ENCODE results near the gene GLIS1. TPM values are rescaled to one million over a fixed set of nuclear protein-coding genes. Genes with fewer than 3 reads are reported as not detected.

Gene GLIS1
- total and polyA plus RNA-seq, 2 donors (not counting 3 experiments of a cell fraction or from before 2014, with no cell fraction given), result not detected

- no peaks in the 10 kb centered on the region for H3K4me1 ChIP-seq (ENCODE audit: control insufficient read depth, extremely low read depth, insufficient read depth, low read length)
- intact Hi-C loops (cut with micrococcal nuclease) (no loop called here), dilution Hi-C loops (cut with MboI; ENCODE audit: extremely low pct_ligation_motif_present, low sequenced_read_pairs) (no loop called here)
- H3K9ac ChIP-seq (replicated peaks; ENCODE audit: extremely low read depth, insufficient read depth, low read length), result no peak overlapping the region
- H3K4me3 ChIP-seq (replicated peaks in 1 of 3; ENCODE audit: insufficient read depth in 1 of 3, low read depth in 1 of 3, low read length in 3 of 3), result no peak overlapping the region
- no peak overlapping the region for H3K27ac ChIP-seq (ENCODE audit: insufficient read depth, low read depth, low read length)
- no peaks in the 10 kb centered on the region for H3K9me1 ChIP-seq (replicated peaks; ENCODE audit: control insufficient read depth, extremely low read depth, insufficient read depth, low read length)
- ChIA-PET CTCF (no interaction called here), POLR2A (no interaction called here)
- TF ChIP-seq CTCF (IDR thresholded peaks at IDR 0.05; ENCODE audit: extremely low read depth in 1 of 2, insufficient read depth in 1 of 2, low read depth in 1 of 2, low read length in 2 of 2), result no peak
- TF ChIP-seq GATA2 (IDR thresholded peaks at IDR 0.05; ENCODE audit: insufficient read depth, insufficient read length, low read depth, low read length), result no peak
- no peaks in the 10 kb centered on the region for H3K79me2 ChIP-seq (ENCODE audit: control insufficient read depth, insufficient read depth, low read length)
- no peaks in the 10 kb centered on the region for H3K36me3 ChIP-seq (ENCODE audit: control insufficient read depth in 2 of 2, extremely low read depth in 1 of 2, insufficient read depth in 2 of 2, low read length in 2 of 2)
- no peak overlapping the region for H3K4me2 ChIP-seq (ENCODE audit: insufficient read depth, low read length)
- H2AFZ ChIP-seq (ENCODE audit: low read depth, low read length), result no peak overlapping the region
- no peaks in the 10 kb centered on the region for H3K9me3 ChIP-seq (replicated peaks; ENCODE audit: control insufficient read depth, insufficient read depth, low read length)
- BruUV-seq (replicated peaks), result no TSS peak
- H4K20me1 ChIP-seq (replicated peaks; ENCODE audit: control insufficient read depth, extremely low read depth, insufficient read depth, low read length), result no peaks in the 10 kb centered on the region
- no peaks in the 10 kb centered on the region for H3K27me3 ChIP-seq (ENCODE audit: control insufficient read depth in 2 of 2, insufficient read depth in 2 of 2, low read length in 2 of 2)
- FAIRE-seq, result no peak
- DNase-seq (ENCODE audit: low read depth, low spot score), result no peak
These were observed 38.3 kb upstream of the GLIS1 start for GRCh38 chr1:53777272-53777671.

- Histone ChIP-seq H4K20me1 (replicated peaks; ENCODE audit: control insufficient read depth, extremely low read depth, insufficient read depth, low read length) (no peaks in the 10 kb centered on the region), H3K27ac (ENCODE audit: insufficient read depth, low read depth, low read length) (no peak overlapping the region), H3K9me3 (replicated peaks; ENCODE audit: control insufficient read depth, insufficient read depth, low read length) (no peaks in the 10 kb centered on the region), H3K4me2 (ENCODE audit: insufficient read depth, low read length) (no peak overlapping the region), H3K4me3 (replicated peaks in 1 of 3; ENCODE audit: insufficient read depth in 1 of 3, low read depth in 1 of 3, low read length in 3 of 3) (no peak overlapping the region), H3K79me2 (ENCODE audit: control insufficient read depth, insufficient read depth, low read length) (no peaks in the 10 kb centered on the region), H3K36me3 (ENCODE audit: control insufficient read depth in 2 of 2, extremely low read depth in 1 of 2, insufficient read depth in 2 of 2, low read length in 2 of 2) (no peaks in the 10 kb centered on the region), H2AFZ (ENCODE audit: low read depth, low read length) (no peak overlapping the region), H3K4me1 (ENCODE audit: control insufficient read depth, extremely low read depth, insufficient read depth, low read length) (peaks cover 8% of the 10 kb centered on the region), H3K9me1 (replicated peaks; ENCODE audit: control insufficient read depth, extremely low read depth, insufficient read depth, low read length) (no peaks in the 10 kb centered on the region), H3K9ac (replicated peaks; ENCODE audit: extremely low read depth, insufficient read depth, low read length) (no peak overlapping the region), H3K27me3 (ENCODE audit: control insufficient read depth in 2 of 2, insufficient read depth in 2 of 2, low read length in 2 of 2) (no peaks in the 10 kb centered on the region)
- FAIRE-seq, result no peak
- POLR2A ChIA-PET, result no interaction called here
- no TSS peak for BruUV-seq (replicated peaks)
- intact Hi-C loops (cut with micrococcal nuclease), result no loop called here
- dilution Hi-C loops (cut with MboI; ENCODE audit: extremely low pct_ligation_motif_present, low sequenced_read_pairs), result no loop called here
- no peak for DNase-seq (ENCODE audit: low read depth, low spot score)
- CTCF ChIA-PET, result interaction anchor here (1.9 to 2.0 kb wide), 2 partner anchors 38 to 55 kb away, joined by 4 to 5 read pairs; no protein-coding TSS in a partner anchor
- no peak for TF ChIP-seq MYC (IDR thresholded peaks at IDR 0.05; ENCODE audit: low read depth, low read length)
- no peak for TF ChIP-seq FOS (IDR thresholded peaks at IDR 0.05; ENCODE audit: borderline replicate concordance, insufficient read depth, low read length)
- TF ChIP-seq CTCF (IDR thresholded peaks at IDR 0.05; ENCODE audit: extremely low read depth in 1 of 2, insufficient read depth in 1 of 2, low read depth in 1 of 2, low read length in 2 of 2), result no peak
- TF ChIP-seq EZH2 (IDR thresholded peaks at IDR 0.05; ENCODE audit: borderline replicate concordance, low read depth, low read length, severe bottlenecking), result no peak
- TF ChIP-seq, protein P1, sequence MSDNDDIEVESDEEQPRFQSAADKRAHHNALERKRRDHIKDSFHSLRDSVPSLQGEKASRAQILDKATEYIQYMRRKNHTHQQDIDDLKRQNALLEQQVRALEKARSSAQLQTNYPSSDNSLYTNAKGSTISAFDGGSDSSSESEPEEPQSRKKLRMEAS (IDR thresholded peaks at IDR 0.05; ENCODE audit: insufficient read depth, insufficient read length), result no peak
- no peak for TF ChIP-seq JUN (IDR thresholded peaks at IDR 0.05; ENCODE audit: borderline replicate concordance, insufficient read depth, insufficient read length, low read depth)
- no peak for TF ChIP-seq POLR2AphosphoS5 (IDR thresholded peaks at IDR 0.05; ENCODE audit: insufficient read depth, low read depth, low read length)
- TF ChIP-seq GATA2 (IDR thresholded peaks at IDR 0.05; ENCODE audit: insufficient read depth, insufficient read length, low read depth, low read length), result no peak
- no peak for TF ChIP-seq POLR2A (IDR thresholded peaks at IDR 0.05; ENCODE audit: low read depth, low read length)
These were observed 32.7 kb upstream of the GLIS1 start for GRCh38 chr1:53771648-53772047.
